Endothelial cell (in vitro differentiated cells): ENCODE measurements around the gene CBFA2T3. TPM values are rescaled to one million over a fixed set of nuclear protein-coding genes. Genes with fewer than 3 reads are reported as not detected.

Experiments used
- DNase-seq: peaks from one replicate; pipeline ENCODE4 v3.0.0; 2021; ENCODE audit warnings: low spot score
- H3K27ac Mint-ChIP-seq: one replicate; pipeline ENCODE4 v1.8.0; 2021; ENCODE audit warnings: mixed read lengths, inconsistent platforms; ENCODE audit not compliant: unreplicated experiment
- H3K27me3 Mint-ChIP-seq: one replicate; pipeline ENCODE4 v1.8.0; 2021; ENCODE audit warnings: mild to moderate bottlenecking, moderate library complexity, mixed read lengths, inconsistent platforms; ENCODE audit not compliant: unreplicated experiment
- H3K36me3 Mint-ChIP-seq: one replicate; pipeline ENCODE4 v1.8.0; 2021; ENCODE audit warnings: mild to moderate bottlenecking, low read depth, mixed read lengths, inconsistent platforms; ENCODE audit not compliant: unreplicated experiment
- H3K4me1 Mint-ChIP-seq: one replicate; pipeline ENCODE4 v1.8.0; 2021; ENCODE audit warnings: mild to moderate bottlenecking, mixed read lengths, inconsistent platforms; ENCODE audit not compliant: unreplicated experiment
- H3K4me3 Mint-ChIP-seq: one replicate; pipeline ENCODE4 v1.8.0; 2021; ENCODE audit warnings: mild to moderate bottlenecking, mixed read lengths, inconsistent platforms; ENCODE audit not compliant: unreplicated experiment
- H3K9me3 Mint-ChIP-seq: one replicate; pipeline ENCODE4 v1.8.0; 2021; ENCODE audit warnings: mixed read lengths, inconsistent platforms; ENCODE audit not compliant: unreplicated experiment
- CTCF ChIP-seq: fragments of 200-600 bp; sonication (generic); IDR thresholded peaks from one replicate; pipeline ENCODE4 v1.5.0; 2021; ENCODE audit warnings: antibody characterized with exemption; ENCODE audit not compliant: unreplicated experiment
- total RNA-seq: library from RNA; stranded (reverse); fragmentation: NEBNext Ultra II Directional; extraction: Animal tissue kit (Norgen Biotek cat#: 25700); gene quantifications from one replicate; pipeline ENCODE4 v1.2.1, GENCODE V29; 2021; ENCODE audit not compliant: unreplicated experiment

CBFA2T3 gene
- total RNA-seq, 1 donor from 2014 or later: 1.6 TPM

DNA sequence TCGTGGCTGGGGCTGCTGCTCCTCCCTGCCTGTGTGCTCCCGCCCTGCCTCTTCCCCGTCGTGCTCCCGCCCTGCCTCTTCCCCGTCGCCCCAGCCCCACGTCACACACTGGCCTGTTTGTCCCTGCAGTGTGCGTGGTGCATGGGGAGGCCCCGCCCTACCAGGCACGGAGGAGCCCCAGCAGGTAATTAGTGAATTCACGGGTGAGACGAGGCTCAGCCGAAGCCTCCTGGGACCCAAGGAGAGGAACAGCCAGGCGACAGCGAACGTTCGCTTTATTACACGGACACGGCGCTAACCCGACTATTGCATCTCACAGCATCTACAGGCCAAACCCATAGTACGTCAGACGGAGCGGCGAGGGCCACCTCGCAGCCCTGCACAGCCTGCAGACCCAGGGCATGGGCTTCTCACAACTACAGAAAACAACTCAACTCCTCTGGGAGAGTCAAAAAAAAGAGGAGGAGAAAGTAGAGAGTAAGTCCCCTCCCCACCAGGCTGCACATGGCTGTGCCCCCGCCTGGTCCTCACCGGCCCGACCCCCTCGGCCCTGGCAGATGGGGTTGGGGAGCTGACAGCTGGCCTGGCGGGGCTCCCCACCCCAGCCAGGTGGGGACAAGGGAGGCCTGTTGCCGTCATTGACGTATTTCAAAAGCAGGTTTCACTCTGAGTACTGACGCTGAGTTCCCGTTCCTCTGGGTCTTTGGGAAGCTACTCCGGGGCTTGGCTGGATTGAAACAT lies 106.2 kb downstream of the CBFA2T3 start:
- TF ChIP-seq CTCF: no peak
- no peaks in the 10 kb centered on the region for H3K36me3 Mint-ChIP-seq
- no peak overlapping the region for H3K27ac Mint-ChIP-seq
- no peaks in the 10 kb centered on the region for H3K9me3 Mint-ChIP-seq
- no peak for DNase-seq
- peaks cover 1% of the 10 kb centered on the region for H3K27me3 Mint-ChIP-seq
- no peaks in the 10 kb centered on the region for H3K4me1 Mint-ChIP-seq
- no peak overlapping the region for H3K4me3 Mint-ChIP-seq

DNA sequence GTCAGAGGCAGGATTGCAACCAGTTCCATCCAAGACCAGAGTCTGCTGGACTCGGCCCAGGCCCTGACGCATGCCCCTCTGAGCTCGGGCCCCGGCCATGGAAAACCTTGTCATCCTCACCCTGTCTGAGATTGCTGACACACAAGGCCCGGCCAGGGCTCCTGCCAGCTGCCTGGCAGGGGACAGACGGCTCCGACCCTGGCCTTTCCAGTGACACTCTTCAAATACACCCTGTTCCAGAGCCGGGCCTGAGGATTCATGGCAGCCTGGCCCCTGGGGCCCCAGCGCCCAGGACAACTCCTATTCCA lies 107.4 kb downstream of the CBFA2T3 start:
- no peak overlapping the region for H3K27ac Mint-ChIP-seq
- no peak for TF ChIP-seq CTCF
- H3K9me3 Mint-ChIP-seq: no peaks in the 10 kb centered on the region

GRCh38 chr16:88868974-88869672 lies 107.9 kb downstream of the CBFA2T3 start:
- Mint-ChIP-seq H3K36me3 (no peaks in the 10 kb centered on the region), H3K9me3 (no peaks in the 10 kb centered on the region), H3K27me3 (no peaks in the 10 kb centered on the region), H3K27ac (no peak overlapping the region), H3K4me1 (no peaks in the 10 kb centered on the region), H3K4me3 (no peak overlapping the region)
- no peak for DNase-seq
- no peak for TF ChIP-seq CTCF

More for the DNA sequence above, 107.4 kb downstream of the CBFA2T3 start:
- no peaks in the 10 kb centered on the region for H3K27me3 Mint-ChIP-seq
- H3K4me1 Mint-ChIP-seq: no peaks in the 10 kb centered on the region
- H3K4me3 Mint-ChIP-seq: no peak overlapping the region
- no peaks in the 10 kb centered on the region for H3K36me3 Mint-ChIP-seq
- DNase-seq: no peak

DNA sequence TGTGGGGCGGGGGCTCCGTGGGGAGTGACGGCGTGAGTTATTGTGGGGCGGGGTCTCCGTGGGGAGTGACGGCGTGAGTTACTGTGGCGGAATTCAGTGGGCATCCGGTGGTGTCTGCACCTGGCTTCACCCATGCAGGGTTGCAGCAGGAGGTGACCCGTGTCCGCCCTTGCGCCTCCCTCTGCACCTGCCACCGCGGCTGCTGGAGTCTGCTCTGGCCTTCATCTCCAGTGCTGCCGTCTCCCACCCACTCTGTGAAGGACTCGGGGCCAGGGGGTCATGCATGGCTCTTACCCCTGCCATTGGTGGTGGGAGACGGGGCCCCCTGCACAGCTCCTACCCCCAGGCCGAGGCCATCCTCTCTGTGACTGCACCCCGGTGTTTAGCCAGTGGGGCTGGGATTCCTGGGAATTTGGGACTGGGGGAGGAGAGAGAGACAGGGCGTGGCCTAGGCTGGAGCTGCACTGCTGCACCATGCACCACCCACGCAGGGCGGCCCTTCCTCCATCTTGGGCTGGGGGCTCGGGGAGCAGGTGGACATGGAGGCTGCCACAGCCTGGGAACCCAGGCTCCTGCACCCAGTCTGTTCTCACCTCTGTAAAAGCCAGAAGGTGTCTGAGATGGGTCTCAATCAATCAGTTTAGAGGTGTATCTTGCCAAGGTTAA lies 109.3 kb downstream of the CBFA2T3 start:
- Mint-ChIP-seq H3K27ac (no peak overlapping the region), H3K27me3 (no peaks in the 10 kb centered on the region), H3K9me3 (no peaks in the 10 kb centered on the region), H3K36me3 (no peaks in the 10 kb centered on the region), H3K4me1 (no peaks in the 10 kb centered on the region), H3K4me3 (no peak overlapping the region)
- no peak for TF ChIP-seq CTCF
- no peak for DNase-seq
